HFF-Myc (cell line): ENCODE data around the gene HSP90B1.

ENCODE experiments used
- DNase-seq: peaks from one replicate; pipeline ENCODE4 v3.0.0-alpha.2; 2011; ENCODE audit warnings: low read depth; ENCODE audit errors: extremely low read depth
- H3K4me3 ChIP-seq: replicated peaks from 2 replicates; pipeline ENCODE4 v1.5.1; 2011; ENCODE audit warnings: low read depth, mild to moderate bottlenecking, control low read depth, low read length
- CTCF ChIP-seq: IDR thresholded peaks from 2 replicates; pipeline ENCODE4 v1.5.1; 2012; ENCODE audit warnings: mild to moderate bottlenecking, low read depth, low read length, control low read depth; ENCODE audit errors: missing control alignments

Gene HSP90B1

GRCh38 chr12:103887738-103888137, 42.5 kb upstream of the HSP90B1 start:
- H3K4me3 ChIP-seq: no peak overlapping the region
- no peak for TF ChIP-seq CTCF
- DNase-seq: no peak

- H3K4me3 ChIP-seq: no peak overlapping the region
- no peak for DNase-seq
- no peak for TF ChIP-seq CTCF
These were observed 32.9 kb upstream of the HSP90B1 start for GRCh38 chr12:103897316-103897715.

GRCh38 chr12:103901518-103902173, 28.6 kb upstream of the HSP90B1 start:
- H3K4me3 ChIP-seq: no peak overlapping the region
- no peak for TF ChIP-seq CTCF
- DNase-seq: no peak

GRCh38 chr12:103903993-103904392, 26.2 kb upstream of the HSP90B1 start:
- TF ChIP-seq CTCF: no peak
- no peak overlapping the region for H3K4me3 ChIP-seq
- no peak for DNase-seq

GRCh38 chr12:103905730-103906349, 24.4 kb upstream of the HSP90B1 start:
- H3K4me3 ChIP-seq: no peak overlapping the region
- no peak for DNase-seq
- no peak for TF ChIP-seq CTCF

GRCh38 chr12:103908246-103908541, 22.0 kb upstream of the HSP90B1 start:
- no peak for TF ChIP-seq CTCF
- no peak overlapping the region for H3K4me3 ChIP-seq
- no peak for DNase-seq

GRCh38 chr12:103908877-103909276, 21.3 kb upstream of the HSP90B1 start:
- DNase-seq: no peak
- no peak overlapping the region for H3K4me3 ChIP-seq
- no peak for TF ChIP-seq CTCF
